ENCODE measurements around the gene KCNT2. TPM values are rescaled to one million over a fixed set of nuclear protein-coding genes. Genes with fewer than 3 reads are reported as not detected.

Gene KCNT2
- total and polyA plus RNA-seq, 9 of the 15 experiments (the other 6 are each of a cell fraction or from before 2014, with no cell fraction given), result 0.13 to 0.73 (median 0.28) TPM

DNA sequence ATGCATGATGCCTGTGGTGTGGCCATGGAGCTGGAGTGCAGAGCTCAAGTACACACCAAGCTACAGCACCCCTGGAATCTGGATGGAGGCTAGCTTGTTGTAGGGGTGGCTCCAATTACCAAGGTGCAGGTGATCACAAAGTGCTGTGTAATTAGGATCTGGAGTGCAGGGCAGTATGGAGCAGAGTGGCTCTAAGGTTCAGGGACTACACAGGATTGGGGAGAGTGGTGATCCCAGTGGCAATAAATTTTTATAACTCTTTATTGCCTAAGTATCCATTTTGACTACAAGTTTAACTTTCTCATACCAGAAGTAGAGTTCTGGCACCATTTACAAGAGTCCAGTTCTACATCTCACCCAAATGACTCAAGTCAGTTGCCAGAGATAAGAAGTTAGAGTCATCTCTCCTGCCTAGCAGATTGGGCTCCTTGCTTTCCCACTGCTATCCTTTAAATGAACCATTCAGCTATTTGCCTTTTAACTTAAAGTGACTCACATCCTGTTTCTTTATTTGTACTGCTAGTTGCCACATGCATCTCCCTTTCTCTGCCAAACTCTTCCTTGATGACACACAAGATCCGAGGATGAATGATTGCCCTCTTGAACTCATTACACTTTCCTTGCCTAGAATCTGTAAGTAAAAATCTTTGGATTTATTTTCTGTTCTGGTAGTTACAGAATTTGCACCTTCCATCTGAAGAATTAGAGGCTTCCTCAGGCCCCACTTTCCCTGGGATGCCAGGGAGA, 427.2 kb downstream of the KCNT2 start (continued):
- TF ChIP-seq ZBTB8A (IDR thresholded peaks at IDR 0.05; ENCODE audit: partially characterized antibody) (no peak), RHOXF2B (CRISPR knock-in tag; conservative IDR thresholded peaks at IDR 0.05) (no peak), ESRRB (CRISPR knock-in tag; IDR thresholded peaks at IDR 0.05; ENCODE audit: borderline replicate concordance) (no peak), ZNF436 (CRISPR knock-in tag; IDR thresholded peaks at IDR 0.05) (no peak)
- TF ChIP-seq, protein P1, sequence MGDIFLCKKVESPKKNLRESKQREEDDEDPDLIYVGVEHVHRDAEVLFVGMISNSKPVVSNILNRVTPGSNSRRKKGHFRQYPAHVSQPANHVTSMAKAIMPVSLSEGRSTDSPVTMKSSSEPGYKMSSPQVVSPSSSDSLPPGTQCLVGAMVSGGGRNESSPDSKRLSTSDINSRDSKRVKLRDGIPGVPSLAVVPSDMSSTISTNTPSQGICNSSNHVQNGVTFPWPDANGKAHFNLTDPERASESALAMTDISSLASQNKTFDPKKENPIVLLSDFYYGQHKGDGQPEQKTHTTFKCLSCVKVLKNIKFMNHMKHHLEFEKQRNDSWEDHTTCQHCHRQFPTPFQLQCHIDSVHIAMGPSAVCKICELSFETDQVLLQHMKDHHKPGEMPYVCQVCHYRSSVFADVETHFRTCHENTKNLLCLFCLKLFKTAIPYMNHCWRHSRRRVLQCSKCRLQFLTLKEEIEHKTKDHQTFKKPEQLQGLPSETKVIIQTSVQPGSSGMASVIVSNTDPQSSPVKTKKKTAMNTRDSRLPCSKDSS (IDR thresholded peaks at IDR 0.05; ENCODE audit: low read depth, partially characterized antibody), result no peak
- TF ChIP-seq, protein P2, sequence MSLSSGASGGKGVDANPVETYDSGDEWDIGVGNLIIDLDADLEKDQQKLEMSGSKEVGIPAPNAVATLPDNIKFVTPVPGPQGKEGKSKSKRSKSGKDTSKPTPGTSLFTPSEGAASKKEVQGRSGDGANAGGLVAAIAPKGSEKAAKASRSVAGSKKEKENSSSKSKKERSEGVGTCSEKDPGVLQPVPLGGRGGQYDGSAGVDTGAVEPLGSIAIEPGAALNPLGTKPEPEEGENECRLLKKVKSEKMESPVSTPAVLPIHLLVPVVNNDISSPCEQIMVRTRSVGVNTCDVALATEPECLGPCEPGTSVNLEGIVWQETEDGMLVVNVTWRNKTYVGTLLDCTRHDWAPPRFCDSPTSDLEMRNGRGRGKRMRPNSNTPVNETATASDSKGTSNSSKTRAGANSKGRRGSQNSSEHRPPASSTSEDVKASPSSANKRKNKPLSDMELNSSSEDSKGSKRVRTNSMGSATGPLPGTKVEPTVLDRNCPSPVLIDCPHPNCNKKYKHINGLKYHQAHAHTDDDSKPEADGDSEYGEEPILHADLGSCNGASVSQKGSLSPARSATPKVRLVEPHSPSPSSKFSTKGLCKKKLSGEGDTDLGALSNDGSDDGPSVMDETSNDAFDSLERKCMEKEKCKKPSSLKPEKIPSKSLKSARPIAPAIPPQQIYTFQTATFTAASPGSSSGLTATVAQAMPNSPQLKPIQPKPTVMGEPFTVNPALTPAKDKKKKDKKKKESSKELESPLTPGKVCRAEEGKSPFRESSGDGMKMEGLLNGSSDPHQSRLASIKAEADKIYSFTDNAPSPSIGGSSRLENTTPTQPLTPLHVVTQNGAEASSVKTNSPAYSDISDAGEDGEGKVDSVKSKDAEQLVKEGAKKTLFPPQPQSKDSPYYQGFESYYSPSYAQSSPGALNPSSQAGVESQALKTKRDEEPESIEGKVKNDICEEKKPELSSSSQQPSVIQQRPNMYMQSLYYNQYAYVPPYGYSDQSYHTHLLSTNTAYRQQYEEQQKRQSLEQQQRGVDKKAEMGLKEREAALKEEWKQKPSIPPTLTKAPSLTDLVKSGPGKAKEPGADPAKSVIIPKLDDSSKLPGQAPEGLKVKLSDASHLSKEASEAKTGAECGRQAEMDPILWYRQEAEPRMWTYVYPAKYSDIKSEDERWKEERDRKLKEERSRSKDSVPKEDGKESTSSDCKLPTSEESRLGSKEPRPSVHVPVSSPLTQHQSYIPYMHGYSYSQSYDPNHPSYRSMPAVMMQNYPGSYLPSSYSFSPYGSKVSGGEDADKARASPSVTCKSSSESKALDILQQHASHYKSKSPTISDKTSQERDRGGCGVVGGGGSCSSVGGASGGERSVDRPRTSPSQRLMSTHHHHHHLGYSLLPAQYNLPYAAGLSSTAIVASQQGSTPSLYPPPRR (CRISPR knock-in tag; IDR thresholded peaks at IDR 0.05; ENCODE audit: borderline replicate concordance), result no peak
- TF ChIP-seq, protein P3, sequence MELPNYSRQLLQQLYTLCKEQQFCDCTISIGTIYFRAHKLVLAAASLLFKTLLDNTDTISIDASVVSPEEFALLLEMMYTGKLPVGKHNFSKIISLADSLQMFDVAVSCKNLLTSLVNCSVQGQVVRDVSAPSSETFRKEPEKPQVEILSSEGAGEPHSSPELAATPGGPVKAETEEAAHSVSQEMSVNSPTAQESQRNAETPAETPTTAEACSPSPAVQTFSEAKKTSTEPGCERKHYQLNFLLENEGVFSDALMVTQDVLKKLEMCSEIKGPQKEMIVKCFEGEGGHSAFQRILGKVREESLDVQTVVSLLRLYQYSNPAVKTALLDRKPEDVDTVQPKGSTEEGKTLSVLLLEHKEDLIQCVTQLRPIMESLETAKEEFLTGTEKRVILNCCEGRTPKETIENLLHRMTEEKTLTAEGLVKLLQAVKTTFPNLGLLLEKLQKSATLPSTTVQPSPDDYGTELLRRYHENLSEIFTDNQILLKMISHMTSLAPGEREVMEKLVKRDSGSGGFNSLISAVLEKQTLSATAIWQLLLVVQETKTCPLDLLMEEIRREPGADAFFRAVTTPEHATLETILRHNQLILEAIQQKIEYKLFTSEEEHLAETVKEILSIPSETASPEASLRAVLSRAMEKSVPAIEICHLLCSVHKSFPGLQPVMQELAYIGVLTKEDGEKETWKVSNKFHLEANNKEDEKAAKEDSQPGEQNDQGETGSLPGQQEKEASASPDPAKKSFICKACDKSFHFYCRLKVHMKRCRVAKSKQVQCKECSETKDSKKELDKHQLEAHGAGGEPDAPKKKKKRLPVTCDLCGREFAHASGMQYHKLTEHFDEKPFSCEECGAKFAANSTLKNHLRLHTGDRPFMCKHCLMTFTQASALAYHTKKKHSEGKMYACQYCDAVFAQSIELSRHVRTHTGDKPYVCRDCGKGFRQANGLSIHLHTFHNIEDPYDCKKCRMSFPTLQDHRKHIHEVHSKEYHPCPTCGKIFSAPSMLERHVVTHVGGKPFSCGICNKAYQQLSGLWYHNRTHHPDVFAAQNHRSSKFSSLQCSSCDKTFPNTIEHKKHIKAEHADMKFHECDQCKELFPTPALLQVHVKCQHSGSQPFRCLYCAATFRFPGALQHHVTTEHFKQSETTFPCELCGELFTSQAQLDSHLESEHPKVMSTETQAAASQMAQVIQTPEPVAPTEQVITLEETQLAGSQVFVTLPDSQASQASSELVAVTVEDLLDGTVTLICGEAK (IDR thresholded peaks at IDR 0.05), result 0 out of 2 replicates have a peak, but pooled peaks have one; percentile 42
- TF ChIP-seq, protein P3 (CRISPR knock-in tag; IDR thresholded peaks at IDR 0.05), result no peak
